ENCODE results near the gene CPED1. TPM values are rescaled to one million over a fixed set of nuclear protein-coding genes. Genes with fewer than 3 reads are reported as not detected.
"Not testable (repeated sequence)": the region's sequence is repeated elsewhere in the genome, so short reads cannot be mapped to it uniquely, and the experiment has no call there.

The CPED1 gene
- total and polyA plus RNA-seq, 2 donors (not counting 1 experiment from before 2014, with no cell fraction given): 70.2 to 196 TPM

DNA sequence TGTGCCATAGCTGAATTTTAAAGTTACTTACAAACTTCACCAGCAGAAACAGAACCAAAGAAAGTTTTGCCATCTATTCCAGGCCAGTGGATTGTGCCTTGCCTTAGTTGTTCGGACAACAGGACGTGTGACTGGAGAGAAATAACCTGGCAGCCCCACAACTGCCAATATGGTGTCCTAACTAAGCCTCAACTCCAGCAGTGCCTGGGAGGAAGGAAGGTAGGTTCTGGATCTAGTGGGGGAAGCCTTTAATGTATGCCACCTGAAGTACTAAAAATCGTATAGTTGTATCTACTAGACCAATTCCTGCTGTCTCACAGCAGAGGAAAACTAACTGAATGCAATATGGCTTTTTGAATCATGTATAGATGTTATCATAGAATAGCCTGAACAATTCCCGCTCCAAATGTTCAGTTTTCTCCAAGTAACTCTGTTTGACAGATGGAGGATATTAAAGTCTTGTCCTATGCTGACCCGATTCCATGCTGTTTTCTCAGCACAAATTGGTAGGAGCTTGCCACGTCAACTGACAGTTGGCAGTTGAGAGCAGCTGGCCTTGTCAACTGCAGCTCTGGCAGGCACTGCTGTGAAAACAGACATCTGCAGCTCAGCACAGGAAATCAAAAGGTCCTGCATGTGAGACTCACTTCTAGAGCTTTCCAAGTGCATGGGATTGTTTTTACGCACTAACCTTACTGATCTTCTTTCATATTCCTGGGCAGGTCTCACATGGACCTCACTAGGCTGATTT is 255.8 kb downstream of the CPED1 start:
- H3K27ac ChIP-seq (ENCODE audit: insufficient read depth, low read length): no peak overlapping the region
- no peak overlapping the region for H2AFZ ChIP-seq (ENCODE audit: low read length)

GRCh38 chr7:121251367-121251766 is 262.9 kb downstream of the CPED1 start:
- not testable (repeated sequence) for H3K36me3 ChIP-seq (ENCODE audit: control insufficient read depth, insufficient read depth, low read length); H2AFZ ChIP-seq (ENCODE audit: low read length); H4K20me1 ChIP-seq (ENCODE audit: control insufficient read depth, extremely low read depth, insufficient read depth, low read length); H3K79me2 ChIP-seq (ENCODE audit: control insufficient read depth, insufficient read depth, low read length); H3K4me2 ChIP-seq (ENCODE audit: extremely low read depth, insufficient read depth, low read length); H3K27ac ChIP-seq (ENCODE audit: insufficient read depth, low read length); H3K27me3 ChIP-seq (ENCODE audit: control insufficient read depth, insufficient read depth, low read length); H3K9ac ChIP-seq (ENCODE audit: insufficient read depth, low read length); H3K9me3 ChIP-seq (ENCODE audit: control insufficient read depth, insufficient read depth, low read depth, low read length); H3K4me3 ChIP-seq (replicated peaks in 1 of 4; ENCODE audit: control extremely low read depth in 1 of 4, insufficient read depth in 1 of 4, low read depth in 3 of 4, low read length in 4 of 4); DNase-seq (ENCODE audit: low read depth in 2 of 2); H3K4me1 ChIP-seq (ENCODE audit: control insufficient read depth, extremely low read depth, insufficient read depth, low read length)

More for the DNA sequence above, 255.8 kb downstream of the CPED1 start:
- DNase-seq (ENCODE audit: low read depth in 2 of 2): no peak
- TF ChIP-seq, protein P1, sequence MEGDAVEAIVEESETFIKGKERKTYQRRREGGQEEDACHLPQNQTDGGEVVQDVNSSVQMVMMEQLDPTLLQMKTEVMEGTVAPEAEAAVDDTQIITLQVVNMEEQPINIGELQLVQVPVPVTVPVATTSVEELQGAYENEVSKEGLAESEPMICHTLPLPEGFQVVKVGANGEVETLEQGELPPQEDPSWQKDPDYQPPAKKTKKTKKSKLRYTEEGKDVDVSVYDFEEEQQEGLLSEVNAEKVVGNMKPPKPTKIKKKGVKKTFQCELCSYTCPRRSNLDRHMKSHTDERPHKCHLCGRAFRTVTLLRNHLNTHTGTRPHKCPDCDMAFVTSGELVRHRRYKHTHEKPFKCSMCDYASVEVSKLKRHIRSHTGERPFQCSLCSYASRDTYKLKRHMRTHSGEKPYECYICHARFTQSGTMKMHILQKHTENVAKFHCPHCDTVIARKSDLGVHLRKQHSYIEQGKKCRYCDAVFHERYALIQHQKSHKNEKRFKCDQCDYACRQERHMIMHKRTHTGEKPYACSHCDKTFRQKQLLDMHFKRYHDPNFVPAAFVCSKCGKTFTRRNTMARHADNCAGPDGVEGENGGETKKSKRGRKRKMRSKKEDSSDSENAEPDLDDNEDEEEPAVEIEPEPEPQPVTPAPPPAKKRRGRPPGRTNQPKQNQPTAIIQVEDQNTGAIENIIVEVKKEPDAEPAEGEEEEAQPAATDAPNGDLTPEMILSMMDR (conservative IDR thresholded peaks at IDR 0.05 in 1 of 2, IDR thresholded peaks at IDR 0.05 in 1 of 2; ENCODE audit: low read depth in 1 of 2, low read length in 2 of 2): no peak
- TF ChIP-seq EZH2 (IDR thresholded peaks at IDR 0.05; ENCODE audit: low read length, missing control alignments): no peak
- H3K4me2 ChIP-seq (ENCODE audit: extremely low read depth, insufficient read depth, low read length): no peak overlapping the region
- no peaks in the 10 kb centered on the region for H3K79me2 ChIP-seq (ENCODE audit: control insufficient read depth, insufficient read depth, low read length)
- H4K20me1 ChIP-seq (ENCODE audit: control insufficient read depth, extremely low read depth, insufficient read depth, low read length): no peaks in the 10 kb centered on the region
- no peak overlapping the region for H3K9ac ChIP-seq (ENCODE audit: insufficient read depth, low read length)
- H3K27me3 ChIP-seq (ENCODE audit: control insufficient read depth, insufficient read depth, low read length): no peaks in the 10 kb centered on the region
- no peaks in the 10 kb centered on the region for H3K4me1 ChIP-seq (ENCODE audit: control insufficient read depth, extremely low read depth, insufficient read depth, low read length)
- no peaks in the 10 kb centered on the region for H3K9me3 ChIP-seq (ENCODE audit: control insufficient read depth, insufficient read depth, low read depth, low read length)
- H3K36me3 ChIP-seq (ENCODE audit: control insufficient read depth, insufficient read depth, low read length): peaks cover 3% of the 10 kb centered on the region
- no peak overlapping the region for H3K4me3 ChIP-seq (replicated peaks in 1 of 4; ENCODE audit: control extremely low read depth in 1 of 4, insufficient read depth in 1 of 4, low read depth in 3 of 4, low read length in 4 of 4)

DNA sequence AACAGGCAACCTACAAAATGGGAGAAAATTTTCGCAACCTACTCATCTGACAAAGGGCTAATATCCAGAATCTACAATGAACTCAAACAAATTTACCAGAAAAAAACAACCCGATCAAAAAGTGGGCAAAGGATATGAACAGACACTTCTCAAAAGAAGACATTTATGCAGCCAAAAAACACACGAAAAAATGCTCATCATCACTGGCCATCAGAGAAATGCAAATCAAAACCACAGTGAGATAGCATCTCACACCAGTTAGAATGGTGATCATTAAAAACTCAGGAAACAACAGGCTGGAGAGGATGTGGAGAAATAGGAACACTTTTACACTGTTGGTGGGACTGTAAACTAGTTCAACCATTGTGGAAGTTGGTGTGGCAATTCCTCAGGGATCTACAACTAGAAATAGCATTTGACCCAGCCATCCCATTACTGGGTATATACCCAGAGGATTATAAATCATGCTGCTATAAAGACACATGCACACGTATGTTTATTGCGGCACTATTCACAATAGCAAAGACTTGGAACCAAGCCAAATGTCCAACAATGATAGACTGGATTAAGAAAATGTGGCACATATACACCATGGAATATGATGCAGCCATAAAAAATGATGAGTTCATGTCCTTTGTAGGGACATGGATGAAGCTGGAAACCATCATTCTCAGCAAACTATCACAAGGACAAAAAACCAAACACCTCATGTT is 264.2 kb downstream of the CPED1 start:
- H3K36me3 ChIP-seq (ENCODE audit: control insufficient read depth, insufficient read depth, low read length); H3K4me3 ChIP-seq (replicated peaks in 1 of 4; ENCODE audit: control extremely low read depth in 1 of 4, insufficient read depth in 1 of 4, low read depth in 3 of 4, low read length in 4 of 4); DNase-seq (ENCODE audit: low read depth in 2 of 2); H3K4me2 ChIP-seq (ENCODE audit: extremely low read depth, insufficient read depth, low read length); H4K20me1 ChIP-seq (ENCODE audit: control insufficient read depth, extremely low read depth, insufficient read depth, low read length); H3K27me3 ChIP-seq (ENCODE audit: control insufficient read depth, insufficient read depth, low read length); H3K9me3 ChIP-seq (ENCODE audit: control insufficient read depth, insufficient read depth, low read depth, low read length); H3K4me1 ChIP-seq (ENCODE audit: control insufficient read depth, extremely low read depth, insufficient read depth, low read length); H3K27ac ChIP-seq (ENCODE audit: insufficient read depth, low read length); H2AFZ ChIP-seq (ENCODE audit: low read length); H3K79me2 ChIP-seq (ENCODE audit: control insufficient read depth, insufficient read depth, low read length); H3K9ac ChIP-seq (ENCODE audit: insufficient read depth, low read length): not testable (repeated sequence)

GRCh38 chr7:121259826-121260225 is 271.3 kb downstream of the CPED1 start:
- Histone ChIP-seq H2AFZ (ENCODE audit: low read length) (no peak overlapping the region), H3K4me2 (ENCODE audit: extremely low read depth, insufficient read depth, low read length) (no peak overlapping the region), H3K9me3 (ENCODE audit: control insufficient read depth, insufficient read depth, low read depth, low read length) (no peaks in the 10 kb centered on the region), H3K27me3 (ENCODE audit: control insufficient read depth, insufficient read depth, low read length) (no peaks in the 10 kb centered on the region), H3K4me1 (ENCODE audit: control insufficient read depth, extremely low read depth, insufficient read depth, low read length) (no peaks in the 10 kb centered on the region), H3K27ac (ENCODE audit: insufficient read depth, low read length) (no peak overlapping the region), H3K9ac (ENCODE audit: insufficient read depth, low read length) (no peak overlapping the region), H4K20me1 (ENCODE audit: control insufficient read depth, extremely low read depth, insufficient read depth, low read length) (no peaks in the 10 kb centered on the region), H3K79me2 (ENCODE audit: control insufficient read depth, insufficient read depth, low read length) (no peaks in the 10 kb centered on the region), H3K4me3 (replicated peaks in 1 of 4; ENCODE audit: control extremely low read depth in 1 of 4, insufficient read depth in 1 of 4, low read depth in 3 of 4, low read length in 4 of 4) (no peak overlapping the region), H3K36me3 (ENCODE audit: control insufficient read depth, insufficient read depth, low read length) (peaks cover 1% of the 10 kb centered on the region)
- no peak for DNase-seq (ENCODE audit: low read depth in 2 of 2)
- TF ChIP-seq, protein P1 (conservative IDR thresholded peaks at IDR 0.05 in 1 of 2, IDR thresholded peaks at IDR 0.05 in 1 of 2; ENCODE audit: low read depth in 1 of 2, low read length in 2 of 2): no peak
- no peak for TF ChIP-seq EZH2 (IDR thresholded peaks at IDR 0.05; ENCODE audit: low read length, missing control alignments)

All from fibroblast of lung (primary cell).